NK-92 (cell line): ENCODE data around the gene FERMT2.

Experiments
- DNase-seq: peaks from one replicate; lab custom pipeline; 2025; ENCODE audit not compliant: unreplicated experiment; lab: John Stamatoyannopoulos, UW

The FERMT2 gene

DNA sequence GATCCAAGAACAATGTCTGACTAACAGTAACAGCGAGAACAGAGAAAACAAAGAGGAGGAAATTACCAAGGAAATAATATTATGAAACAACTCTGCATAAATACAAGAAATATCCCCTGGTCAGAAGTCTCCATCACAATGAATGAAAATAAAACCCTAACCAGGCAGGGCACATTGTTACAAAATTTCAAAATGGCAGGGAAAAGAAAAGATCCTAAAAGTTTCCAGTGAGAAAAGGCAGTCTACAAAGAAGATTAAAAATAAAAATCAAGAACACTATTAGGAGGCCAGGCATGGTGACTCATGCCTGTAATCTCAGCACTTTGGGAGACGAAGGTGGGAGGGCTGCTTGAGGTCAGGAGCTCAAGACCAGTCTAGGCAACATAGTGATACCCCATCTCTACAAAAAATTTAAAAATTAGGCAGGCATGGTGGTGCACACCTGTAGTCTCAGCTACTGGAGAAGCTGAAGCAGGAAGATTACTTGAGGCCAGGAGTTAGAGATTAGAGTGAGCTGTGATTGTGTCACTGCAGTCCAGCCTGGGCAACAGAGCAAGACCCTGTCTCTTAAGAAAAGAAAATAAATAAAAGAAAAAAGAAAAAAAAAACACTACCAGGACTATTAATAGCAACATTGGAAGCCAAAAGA, 47.8 kb downstream of the FERMT2 start:
- DNase-seq = no peak

DNA sequence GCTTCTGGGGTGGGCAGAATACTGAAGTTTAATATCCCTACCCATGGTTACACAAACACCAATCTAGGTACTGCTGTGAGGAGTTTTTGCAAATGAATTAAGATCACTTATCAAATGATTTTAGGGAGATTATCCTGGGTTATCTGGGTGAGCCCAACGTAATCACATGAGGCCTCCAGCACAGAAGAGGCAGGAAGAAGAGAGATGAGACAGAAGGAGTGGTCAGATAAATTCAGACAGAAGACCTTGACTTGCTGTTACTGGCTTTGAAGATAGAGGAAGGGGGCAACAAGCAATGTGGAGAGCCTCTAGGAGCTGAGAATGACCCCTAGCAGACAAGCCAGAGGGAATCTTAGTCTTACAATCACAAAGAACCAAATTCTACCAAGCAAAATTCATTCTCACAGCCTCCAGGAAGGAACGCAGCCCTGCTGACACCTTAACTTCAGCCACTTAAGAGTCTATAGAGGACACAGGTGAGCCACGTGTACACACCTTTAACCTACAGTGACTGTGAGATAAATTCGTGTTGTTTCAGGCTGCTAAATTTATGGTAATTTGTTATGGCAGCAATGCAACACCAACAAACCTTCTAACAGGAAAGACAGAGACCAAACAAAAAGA, 49.4 kb downstream of the FERMT2 start:
- DNase-seq = no peak

GRCh38 chr14:52900731-52901130, 50.1 kb downstream of the FERMT2 start:
- DNase-seq = no peak

DNA sequence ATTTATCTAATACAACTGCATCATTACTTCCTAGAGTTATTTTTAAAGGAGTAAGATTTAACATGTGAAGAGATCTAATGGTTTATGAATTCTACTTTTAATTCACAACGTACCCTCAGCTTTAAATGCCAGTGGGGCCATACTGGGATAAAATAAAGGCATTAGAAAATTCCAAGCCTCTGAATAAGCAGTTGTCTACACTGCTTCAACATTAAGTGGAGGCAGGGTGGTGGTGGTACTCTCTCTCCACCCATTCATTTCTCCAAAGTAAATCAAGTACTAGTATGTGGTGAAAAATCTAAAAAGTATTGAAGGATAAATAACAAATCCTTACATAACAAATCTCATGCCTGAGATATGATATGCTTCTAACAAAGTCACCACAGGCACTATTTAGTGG, 52.4 kb downstream of the FERMT2 start:
- no peak for DNase-seq

GRCh38 chr14:52895000-52895399, 55.9 kb downstream of the FERMT2 start:
- no peak for DNase-seq

- DNase-seq = no peak
Observed at GRCh38 chr14:52891800-52892199, 59.0 kb downstream of the FERMT2 start.

DNA sequence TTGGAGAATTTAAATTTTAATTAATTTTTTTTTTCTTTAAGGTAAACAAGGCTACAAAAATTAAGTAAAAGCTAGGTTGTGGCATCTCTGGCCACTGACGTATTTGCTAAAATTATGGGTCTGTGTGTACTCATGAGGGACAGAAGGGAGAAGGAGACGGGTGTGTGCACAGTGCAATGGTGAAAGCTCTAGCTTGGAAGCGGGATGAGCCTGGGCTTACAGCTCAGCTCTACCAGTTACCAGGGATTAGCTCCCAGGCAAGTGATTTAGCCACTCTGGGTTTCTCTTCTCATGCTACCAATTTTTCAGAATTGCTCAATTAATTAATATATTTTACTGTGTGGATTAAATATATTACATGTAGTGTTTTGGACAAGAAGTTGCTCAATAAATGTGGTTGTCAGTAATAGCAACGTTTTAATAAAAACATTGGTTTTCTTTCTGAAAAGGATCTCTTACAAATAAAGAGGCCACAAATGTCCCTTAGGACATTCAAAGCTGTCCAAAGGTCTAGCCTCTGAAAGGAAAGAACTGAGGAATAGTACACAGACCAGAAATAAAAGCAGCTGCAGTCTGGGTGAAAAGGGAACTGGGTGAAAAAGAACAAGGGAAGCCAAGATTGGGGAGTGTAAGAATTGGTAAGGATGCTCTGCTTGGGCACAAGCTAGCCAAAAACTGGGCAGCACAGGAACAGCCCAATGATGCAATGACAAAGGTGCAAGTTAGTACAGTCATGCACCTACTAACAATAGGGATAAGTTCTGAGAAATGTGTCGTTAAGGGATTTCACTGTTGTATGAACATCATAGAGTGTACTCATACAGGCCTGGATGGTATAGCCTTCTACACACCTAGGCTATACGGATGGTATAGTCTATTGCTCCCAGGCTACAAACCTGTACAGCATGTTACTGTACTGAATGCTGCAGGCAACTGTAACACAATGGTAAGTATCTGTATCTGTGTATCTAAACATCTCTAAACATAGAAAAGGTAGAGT, 61.7 kb downstream of the FERMT2 start:
- DNase-seq = no peak

DNA sequence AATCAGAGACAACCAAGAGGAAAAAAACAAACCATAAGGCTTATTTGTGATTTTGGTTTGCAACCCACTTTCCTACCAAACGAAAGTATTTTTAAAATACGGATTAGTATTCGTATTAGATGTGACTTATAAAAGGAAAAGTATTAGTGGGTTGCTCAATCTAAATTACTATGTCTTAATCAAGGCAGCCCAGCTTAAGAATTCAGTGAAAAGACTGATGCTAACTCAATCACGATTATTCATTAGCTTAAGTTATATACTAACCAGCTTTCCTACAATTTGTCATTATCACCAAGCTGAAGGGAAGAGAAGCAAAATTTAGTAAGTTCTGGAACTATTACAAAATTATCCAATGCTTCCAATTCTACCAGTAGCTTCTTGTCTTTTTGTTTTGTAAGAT, 62.7 kb downstream of the FERMT2 start:
- no peak for DNase-seq

GRCh38 chr14:52885230-52885629, 65.6 kb downstream of the FERMT2 start:
- DNase-seq = no peak

DNA sequence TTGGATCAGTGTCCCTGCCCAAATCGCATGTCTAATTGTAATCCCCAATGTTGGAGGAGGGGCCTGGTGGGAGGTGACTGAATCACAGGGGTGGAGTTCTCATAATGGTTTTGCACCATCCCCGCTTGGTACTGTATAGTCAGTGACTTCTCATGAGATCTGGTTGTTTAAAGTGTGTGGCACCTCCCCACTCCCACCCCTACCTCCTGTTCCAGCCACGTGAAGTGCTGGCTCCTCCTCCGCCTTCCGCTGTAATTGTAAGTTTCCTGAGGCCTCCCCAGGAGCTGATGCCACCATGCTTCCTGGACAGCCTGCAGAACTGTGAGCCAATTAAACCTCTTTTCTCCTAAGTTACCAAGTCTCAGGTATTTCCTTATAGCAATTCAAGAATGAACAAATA, 67.2 kb downstream of the FERMT2 start:
- DNase-seq = no peak

DNA sequence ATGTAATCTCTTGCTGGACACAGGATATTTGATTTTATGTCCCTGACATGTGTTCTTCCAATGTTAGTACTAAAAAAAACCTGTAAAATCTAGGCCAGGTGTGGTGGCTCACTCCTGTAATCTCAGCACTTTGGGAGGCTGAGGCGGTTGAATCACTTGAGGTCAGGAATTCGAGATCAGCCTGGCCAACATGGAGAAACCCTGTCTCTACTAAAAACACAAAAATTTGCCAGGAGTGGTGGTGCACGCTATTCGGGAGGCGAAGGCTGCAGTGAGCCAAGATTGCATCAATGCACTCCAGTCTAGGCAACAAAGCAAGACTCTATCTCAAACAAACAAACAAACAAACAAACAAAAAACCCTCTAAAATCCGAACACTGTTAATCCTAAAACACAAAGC, 68.0 kb downstream of the FERMT2 start:
- DNase-seq = no peak

- DNase-seq = no peak
Observed at GRCh38 chr14:52879958-52880357, 70.9 kb downstream of the FERMT2 start.

GRCh38 chr14:52878946-52879345, 71.9 kb downstream of the FERMT2 start:
- no peak for DNase-seq

DNA sequence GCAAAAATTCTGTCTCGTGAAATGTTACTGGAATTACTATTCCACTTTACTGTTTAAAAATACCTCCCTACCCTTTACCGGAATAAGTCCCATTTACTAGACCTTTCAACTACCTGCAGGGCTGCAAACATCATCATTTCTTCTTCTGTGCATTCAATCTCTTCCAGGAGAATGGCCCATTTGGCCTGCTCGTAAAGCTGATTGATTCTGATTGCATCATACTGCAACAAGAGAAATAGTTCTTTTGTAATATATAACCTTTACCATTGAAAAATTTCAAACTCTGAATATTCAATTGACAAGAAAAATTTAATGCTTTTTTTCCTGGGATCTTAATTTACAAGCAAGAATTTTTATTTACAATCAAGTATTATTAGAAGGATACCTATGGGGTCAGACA, 72.4 kb downstream of the FERMT2 start:
- DNase-seq = no peak

DNA sequence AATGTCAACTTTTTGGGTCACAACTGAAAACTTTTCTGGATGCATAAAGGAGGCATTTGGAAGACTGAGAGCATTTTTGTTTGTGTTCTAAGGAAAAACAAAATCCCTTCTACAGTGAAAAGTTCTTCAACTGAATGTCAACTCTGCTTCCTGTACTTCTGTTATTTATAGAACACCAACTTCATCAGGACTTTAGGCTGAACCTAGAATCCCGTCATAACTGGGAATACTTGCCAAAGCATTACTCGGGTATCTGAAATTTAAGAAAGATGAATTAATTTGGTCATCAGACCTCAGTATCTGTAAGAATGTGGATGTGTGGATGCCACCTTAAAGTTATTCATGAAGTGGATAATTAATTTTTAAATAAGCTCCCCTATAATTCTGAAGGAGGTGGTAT, 73.2 kb downstream of the FERMT2 start:
- DNase-seq = no peak

DNA sequence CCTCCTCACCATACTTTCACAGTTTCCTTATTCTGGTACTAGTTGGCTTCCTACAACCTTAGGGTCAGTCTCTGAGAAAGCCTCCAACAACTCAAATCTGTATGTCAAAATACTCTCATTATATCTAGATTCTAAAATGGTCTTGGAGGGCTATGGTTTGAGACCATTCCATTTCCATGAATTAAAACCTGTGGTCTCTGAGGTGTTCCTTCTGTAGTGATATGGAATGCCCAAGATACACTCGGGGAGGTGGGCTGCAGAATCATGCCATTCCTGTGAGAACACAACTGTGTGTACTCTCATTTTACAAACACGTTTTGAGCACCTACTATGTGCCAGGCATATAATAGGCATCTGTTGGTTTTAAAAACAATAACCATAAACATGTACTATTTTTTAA, 74.0 kb downstream of the FERMT2 start:
- no peak for DNase-seq

- DNase-seq = no peak
Observed at GRCh38 chr14:52876311-52876710, 74.5 kb downstream of the FERMT2 start.

- DNase-seq = no peak
Observed at GRCh38 chr14:52875707-52876106, 75.1 kb downstream of the FERMT2 start.

DNA sequence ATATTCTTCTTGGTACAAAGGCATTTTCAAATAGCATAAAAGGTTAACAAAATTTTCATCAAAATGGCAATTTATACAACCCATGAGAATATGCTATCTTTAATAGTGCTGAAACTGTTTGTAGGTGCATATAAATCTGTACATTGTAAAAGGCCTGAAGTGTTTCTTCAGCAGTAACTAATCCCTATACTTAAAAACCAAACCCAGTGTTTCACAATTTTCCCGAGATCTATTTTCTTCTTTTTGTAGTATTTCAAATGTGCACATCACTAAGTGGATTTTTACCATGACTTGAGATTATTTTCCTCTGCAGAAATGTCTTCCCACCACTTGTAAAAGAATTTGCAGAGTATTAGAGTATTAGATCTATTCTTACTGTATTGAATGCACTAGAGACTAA, 76.5 kb downstream of the FERMT2 start:
- no peak for DNase-seq

DNA sequence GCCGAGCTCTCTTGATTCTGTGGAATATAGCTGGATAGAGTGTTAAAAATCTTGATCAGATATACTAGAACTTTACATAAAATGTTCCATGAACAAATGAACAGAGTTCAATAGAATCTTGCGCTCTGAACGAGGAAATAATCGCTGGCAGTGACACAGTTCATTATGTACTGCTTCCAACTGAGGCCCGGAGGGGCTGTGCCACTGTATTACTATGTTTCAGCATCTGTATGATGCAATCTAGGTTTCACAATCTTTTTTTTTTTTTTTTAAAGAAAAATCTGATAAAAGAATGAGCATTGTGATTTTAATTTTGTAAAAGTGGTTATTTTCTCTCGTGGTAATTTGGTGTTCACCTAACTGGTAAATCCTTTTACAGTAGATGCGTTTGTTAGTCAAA, 77.2 kb downstream of the FERMT2 start:
- DNase-seq = no peak

DNA sequence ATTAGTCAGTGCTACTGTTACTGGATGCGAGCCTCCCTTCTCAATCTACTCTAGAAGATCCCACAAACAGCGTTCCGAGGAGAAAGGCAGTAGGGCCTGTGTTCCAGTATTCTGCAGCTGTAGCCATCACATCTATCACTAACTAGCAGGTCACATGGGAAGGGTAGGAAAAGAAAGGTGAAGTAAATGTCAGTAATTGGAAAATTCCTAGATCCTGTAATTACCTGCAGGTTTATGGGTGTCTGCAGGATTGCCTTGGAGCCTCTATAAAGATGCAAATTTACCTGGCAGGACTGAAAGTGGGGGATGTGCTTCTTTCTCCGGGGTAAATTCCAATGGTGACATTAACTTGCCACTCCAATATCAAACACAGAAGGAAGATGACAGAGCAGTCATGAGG, 77.8 kb downstream of the FERMT2 start:
- DNase-seq = no peak

- no peak for DNase-seq
Observed at GRCh38 chr14:52871606-52872005, 79.2 kb downstream of the FERMT2 start.
